ENCODE measurements around the gene RANBP1.

The RANBP1 gene

GRCh38 chr22:20135265-20135664, 19.4 kb downstream of the RANBP1 start:
- TF ChIP-seq CTCF (IDR thresholded peaks at IDR 0.05; ENCODE audit: low read depth, low read length, missing control alignments) = no peak
- no peak for DNase-seq (ENCODE audit: extremely low read depth, low read depth)
- no peak overlapping the region for H3K4me3 ChIP-seq (replicated peaks; ENCODE audit: low read depth, low read length)

DNA sequence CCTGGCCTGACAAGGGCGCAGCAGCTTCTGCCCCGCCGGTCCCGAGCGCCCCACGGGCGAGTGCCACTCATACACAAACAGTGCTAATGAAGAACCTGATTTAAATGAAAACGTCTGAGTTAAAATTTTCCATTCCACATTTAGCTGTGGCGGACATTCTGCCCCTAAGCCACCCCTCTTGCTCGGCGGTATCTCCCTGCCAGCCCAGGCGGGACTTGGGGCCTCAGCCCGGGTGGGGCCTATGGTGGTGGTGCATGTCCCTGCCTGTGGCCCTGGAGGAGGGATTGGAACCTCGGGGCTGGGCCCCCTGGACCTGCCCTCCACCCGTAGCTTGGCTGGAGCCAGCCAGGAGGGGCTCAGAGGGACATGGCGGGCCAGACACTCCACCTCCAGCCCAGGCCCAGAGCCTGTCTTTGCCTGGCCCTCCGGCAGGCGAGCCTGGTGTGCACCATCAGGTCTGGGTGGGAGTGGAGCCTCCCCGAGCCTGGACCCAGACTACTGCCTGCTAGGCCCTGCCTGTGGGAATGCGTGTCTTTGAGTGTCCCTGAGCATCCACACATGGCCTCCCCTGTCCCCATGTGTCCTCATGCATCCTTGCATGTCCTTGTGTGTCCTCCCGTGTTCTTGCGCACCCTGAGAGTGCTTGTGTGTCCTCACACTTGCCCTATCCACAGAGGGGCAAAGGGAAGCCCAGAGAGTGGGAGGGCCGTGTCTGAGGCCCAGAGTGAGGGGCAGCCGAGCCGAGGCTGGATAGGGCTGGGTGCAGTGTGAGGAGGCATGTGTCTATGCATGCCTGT, 20.1 kb downstream of the RANBP1 start:
- no peak overlapping the region for H3K4me3 ChIP-seq (replicated peaks; ENCODE audit: low read depth, low read length)
- no peak for DNase-seq (ENCODE audit: extremely low read depth, low read depth)
- TF ChIP-seq CTCF (IDR thresholded peaks at IDR 0.05; ENCODE audit: low read depth, low read length, missing control alignments) = no peak

GRCh38 chr22:20136603-20136873, 20.6 kb downstream of the RANBP1 start:
- DNase-seq (ENCODE audit: extremely low read depth, low read depth) = no peak
- H3K4me3 ChIP-seq (replicated peaks; ENCODE audit: low read depth, low read length) = no peak overlapping the region
- no peak for TF ChIP-seq CTCF (IDR thresholded peaks at IDR 0.05; ENCODE audit: low read depth, low read length, missing control alignments)

DNA sequence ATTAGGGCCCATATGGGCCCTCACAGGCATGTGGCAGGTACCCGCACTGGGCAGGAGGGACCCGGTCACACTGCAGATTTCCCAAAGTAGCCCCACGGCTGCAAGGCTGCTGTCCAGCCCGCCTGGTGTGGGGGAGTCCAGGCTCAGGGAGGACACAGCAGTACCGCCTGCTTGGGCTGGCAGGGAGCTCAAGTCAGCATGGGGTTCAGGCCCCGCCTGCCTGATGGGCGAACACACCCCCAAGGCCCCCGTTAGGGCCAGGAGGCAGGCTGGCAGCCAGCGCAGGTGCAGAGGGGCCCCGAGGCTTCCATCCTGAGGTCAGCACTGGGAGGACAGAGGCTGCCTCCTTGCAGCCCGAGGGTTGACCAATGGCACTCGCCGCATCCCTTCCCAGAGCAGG, 21.2 kb downstream of the RANBP1 start:
- no peak for DNase-seq (ENCODE audit: extremely low read depth, low read depth)
- TF ChIP-seq CTCF (IDR thresholded peaks at IDR 0.05; ENCODE audit: low read depth, low read length, missing control alignments) = no peak
- H3K4me3 ChIP-seq (replicated peaks; ENCODE audit: low read depth, low read length) = no peak overlapping the region

- H3K4me3 ChIP-seq (replicated peaks; ENCODE audit: low read depth, low read length) = no peak overlapping the region
- TF ChIP-seq CTCF (IDR thresholded peaks at IDR 0.05; ENCODE audit: low read depth, low read length, missing control alignments) = no peak
- DNase-seq (ENCODE audit: extremely low read depth, low read depth) = no peak
These were observed 21.9 kb downstream of the RANBP1 start for GRCh38 chr22:20137671-20138416.

DNA sequence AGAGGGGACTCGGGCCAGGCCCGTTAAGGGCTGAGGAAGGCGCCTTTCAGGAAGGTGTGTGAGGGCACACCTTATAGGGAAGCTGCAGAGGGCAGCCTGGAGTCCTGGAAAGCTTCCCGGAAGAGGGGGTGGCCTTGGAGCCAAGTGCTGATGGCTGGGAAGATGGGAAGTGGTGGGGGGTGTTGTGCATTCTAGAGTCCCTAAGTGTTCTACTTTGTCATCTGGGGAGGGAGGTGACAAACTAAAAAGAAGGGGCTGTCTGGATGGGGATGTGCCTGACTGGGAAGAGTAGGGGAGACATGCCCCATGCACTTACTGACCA, 22.5 kb downstream of the RANBP1 start:
- no peak overlapping the region for H3K4me3 ChIP-seq (replicated peaks; ENCODE audit: low read depth, low read length)
- DNase-seq (ENCODE audit: extremely low read depth, low read depth) = no peak
- no peak for TF ChIP-seq CTCF (IDR thresholded peaks at IDR 0.05; ENCODE audit: low read depth, low read length, missing control alignments)
